LNCaP clone FGC (cell line): ENCODE data around the gene USP36.
A peak's percentile ranks its signal among the peaks of the same experiment; 100 is the strongest.
"Not testable (repeated sequence)": the region's sequence is repeated elsewhere in the genome, so short reads cannot be mapped to it uniquely, and the experiment has no call there.

Experiments used
- DNase-seq: peaks from one replicate; pipeline ENCODE4 v3.0.0-alpha.2; 2011; ENCODE audit warnings: low read depth
- H3K4me3 ChIP-seq: 2 replicates; pipeline ENCODE4 v1.5.1; 2011; ENCODE audit warnings: mild to moderate bottlenecking, low read depth, low read length, control low read depth
- TF ChIP-seq, protein P1 (sequence below): IDR thresholded peaks from 2 replicates; pipeline ENCODE4 v1.5.1; 2012; ENCODE audit warnings: mild to moderate bottlenecking; ENCODE audit not compliant: control insufficient read depth, insufficient read depth; ENCODE audit errors: extremely low read depth

The USP36 gene

DNA sequence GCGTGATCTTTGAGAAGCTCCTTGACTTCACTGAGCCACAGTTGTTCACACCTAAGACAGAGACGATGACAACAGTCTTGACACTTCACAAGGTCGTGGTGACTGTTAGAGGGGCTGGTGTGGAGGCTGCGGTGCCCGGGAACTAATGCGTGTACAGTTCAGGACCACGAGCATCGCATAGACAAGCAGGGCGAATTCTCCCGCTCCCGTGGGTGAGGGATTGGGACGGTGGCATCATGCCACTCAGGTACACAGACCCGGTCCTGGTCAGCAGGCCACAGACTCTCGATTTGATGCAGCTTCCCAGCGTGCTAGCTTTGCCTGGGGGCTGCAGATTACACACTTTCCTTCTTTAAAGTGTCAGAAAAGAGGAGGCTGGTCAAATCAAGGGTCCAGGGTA lies 37.6 kb upstream of the USP36 start:
- no peak for DNase-seq
- H3K4me3 ChIP-seq = no peak overlapping the region
- TF ChIP-seq, protein P1, sequence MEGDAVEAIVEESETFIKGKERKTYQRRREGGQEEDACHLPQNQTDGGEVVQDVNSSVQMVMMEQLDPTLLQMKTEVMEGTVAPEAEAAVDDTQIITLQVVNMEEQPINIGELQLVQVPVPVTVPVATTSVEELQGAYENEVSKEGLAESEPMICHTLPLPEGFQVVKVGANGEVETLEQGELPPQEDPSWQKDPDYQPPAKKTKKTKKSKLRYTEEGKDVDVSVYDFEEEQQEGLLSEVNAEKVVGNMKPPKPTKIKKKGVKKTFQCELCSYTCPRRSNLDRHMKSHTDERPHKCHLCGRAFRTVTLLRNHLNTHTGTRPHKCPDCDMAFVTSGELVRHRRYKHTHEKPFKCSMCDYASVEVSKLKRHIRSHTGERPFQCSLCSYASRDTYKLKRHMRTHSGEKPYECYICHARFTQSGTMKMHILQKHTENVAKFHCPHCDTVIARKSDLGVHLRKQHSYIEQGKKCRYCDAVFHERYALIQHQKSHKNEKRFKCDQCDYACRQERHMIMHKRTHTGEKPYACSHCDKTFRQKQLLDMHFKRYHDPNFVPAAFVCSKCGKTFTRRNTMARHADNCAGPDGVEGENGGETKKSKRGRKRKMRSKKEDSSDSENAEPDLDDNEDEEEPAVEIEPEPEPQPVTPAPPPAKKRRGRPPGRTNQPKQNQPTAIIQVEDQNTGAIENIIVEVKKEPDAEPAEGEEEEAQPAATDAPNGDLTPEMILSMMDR = no peak

DNA sequence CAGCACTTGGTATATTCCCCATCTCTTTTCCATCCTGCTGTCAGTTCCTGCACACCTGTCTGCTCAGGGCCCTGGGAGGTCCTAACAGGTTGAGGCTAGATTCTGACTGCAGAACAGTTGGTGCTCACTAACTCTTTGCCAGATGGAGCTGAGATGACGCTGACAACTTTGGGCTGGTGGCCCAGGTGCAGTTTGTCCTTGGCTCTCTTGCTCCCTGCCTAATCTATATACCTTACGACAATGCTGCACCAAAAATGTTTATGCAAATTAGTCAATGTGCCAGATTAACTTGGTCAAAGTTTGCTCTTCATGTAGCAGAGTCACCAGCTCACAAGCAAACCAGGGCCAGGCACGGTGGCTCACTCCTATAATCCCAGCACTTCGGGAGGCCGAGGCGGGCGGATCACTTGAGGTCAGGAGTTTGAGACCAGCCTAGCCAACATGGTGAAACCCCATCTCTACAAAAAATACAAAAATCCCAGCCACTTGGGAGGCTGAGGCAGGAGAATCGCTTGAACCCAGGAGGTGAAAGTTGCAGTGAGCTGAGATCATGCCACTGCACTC lies 36.4 kb upstream of the USP36 start:
- H3K4me3 ChIP-seq = not testable (repeated sequence)
- DNase-seq = peak; percentile 50

DNA sequence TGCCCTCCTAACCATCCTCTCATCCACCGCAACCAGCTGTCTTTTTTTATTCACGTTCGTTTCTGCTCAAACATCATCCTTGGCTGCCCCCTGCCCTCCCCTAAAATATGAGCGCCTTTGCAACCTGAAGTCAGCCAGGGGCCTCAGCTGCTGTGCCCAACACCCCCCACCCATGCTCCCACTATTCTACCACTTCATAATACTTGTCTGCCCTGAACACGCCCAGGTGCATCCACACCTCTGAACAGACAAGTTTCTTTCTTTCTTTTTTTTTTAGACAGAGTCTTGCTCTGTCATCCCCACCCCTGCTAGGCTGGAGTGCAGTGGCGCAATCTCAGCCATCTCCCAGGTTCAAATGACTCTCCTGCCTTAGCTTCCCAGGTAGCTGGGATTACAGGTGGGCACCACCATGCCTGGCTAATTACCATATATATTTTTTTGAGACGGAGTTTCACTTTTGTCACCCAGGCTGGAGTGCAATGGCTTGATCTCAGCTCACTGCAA lies 35.5 kb upstream of the USP36 start:
- no peak for DNase-seq
- no peak overlapping the region for H3K4me3 ChIP-seq
- TF ChIP-seq, protein P1 = no peak

DNA sequence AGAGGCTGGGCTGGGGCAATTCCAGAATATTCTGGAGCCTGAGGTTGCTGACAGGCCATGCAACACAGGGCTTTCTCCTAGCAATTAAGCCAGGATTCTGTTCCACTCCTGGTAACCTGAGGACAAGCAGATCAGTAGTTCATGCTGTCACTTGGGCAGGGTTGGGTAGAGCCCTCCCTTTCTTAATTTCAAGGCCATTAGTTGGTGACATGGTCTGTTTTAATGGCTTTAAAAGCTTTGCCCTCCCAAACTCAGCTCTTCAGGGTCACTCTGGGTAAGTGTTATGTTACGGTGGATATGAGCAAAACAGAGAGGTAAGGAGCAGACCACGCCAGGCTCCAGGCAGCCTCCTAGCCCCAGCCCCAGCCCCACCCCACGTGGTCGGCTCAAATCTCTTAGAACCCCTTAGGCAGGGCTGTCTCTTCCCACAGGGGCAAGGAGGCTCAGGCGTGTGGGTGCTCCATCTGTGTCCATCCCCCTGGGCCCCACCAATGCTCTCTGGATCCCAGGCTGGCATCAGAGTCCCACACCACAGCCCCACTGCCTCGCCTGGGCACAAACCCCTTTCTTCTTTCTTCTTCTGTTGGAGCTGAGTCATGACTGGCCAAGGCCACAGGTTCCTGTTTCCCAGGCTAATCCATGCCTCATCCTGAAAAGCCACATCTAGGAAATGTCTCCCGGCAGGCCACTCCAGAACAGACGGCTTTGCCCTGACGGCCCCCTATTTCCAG lies 34.9 kb upstream of the USP36 start:
- TF ChIP-seq, protein P1 = no peak
- H3K4me3 ChIP-seq = no peak overlapping the region
- no peak for DNase-seq

DNA sequence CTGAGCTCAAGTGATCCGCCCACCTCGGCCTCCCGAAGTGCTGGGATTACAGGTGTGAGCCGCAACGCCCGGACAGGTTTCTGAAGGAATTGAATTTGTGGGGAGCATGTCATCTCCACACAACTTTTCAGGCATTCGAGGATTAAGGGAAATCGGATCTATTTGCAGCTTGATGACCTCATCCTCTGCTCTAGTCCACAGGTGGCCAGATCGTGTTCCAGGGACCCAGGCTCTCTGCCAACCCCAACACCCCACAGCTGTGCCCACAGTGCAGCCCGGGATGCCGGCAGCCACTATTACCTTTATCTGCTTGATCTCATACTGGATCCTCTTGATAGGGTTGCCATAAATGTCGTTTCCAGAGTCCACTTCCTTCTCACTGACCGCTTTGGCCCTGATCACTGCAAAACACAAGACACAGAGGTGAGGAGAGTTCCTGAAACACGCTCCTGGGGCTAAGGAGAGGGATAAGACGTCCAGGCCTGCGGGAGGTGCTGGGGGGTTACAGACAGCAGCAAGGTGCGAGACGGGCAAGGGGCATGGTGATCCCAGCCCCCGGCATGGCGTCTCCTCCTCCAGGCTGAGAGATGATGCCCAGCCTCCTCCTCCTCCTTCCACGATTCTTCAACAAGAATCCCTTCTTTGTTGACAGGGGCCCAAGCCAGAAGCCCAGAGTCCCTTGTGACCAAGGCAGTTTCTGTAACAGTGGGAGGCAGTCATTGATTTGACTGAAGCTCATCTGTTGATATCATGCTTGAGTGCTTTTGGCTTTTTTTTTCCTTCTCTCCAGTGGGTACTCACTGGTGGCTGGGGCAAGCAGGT lies 33.1 kb upstream of the USP36 start:
- DNase-seq = peak; percentile 92
- no peak overlapping the region for H3K4me3 ChIP-seq
- TF ChIP-seq, protein P1 = no peak

DNA sequence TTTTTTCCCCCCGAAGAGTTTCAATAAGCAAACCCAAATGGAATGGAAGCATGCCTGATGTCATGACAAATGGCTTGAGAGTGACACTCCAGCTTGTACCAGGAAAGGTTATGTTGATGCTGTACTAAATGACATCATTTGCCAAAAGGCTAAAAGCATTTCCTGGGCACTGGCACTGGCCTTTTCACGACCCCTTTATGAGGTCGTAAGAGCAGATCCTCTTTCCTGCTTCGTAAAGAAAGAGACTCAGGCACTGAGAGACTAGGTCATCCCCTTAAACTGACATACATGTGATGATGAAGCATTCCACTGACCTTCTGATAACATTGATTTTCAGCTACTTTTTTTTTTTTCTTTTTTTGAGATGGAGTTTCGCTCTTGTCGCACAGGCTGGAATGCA lies 31.9 kb upstream of the USP36 start:
- no peak for DNase-seq
- TF ChIP-seq, protein P1 = no peak
- no peak overlapping the region for H3K4me3 ChIP-seq

DNA sequence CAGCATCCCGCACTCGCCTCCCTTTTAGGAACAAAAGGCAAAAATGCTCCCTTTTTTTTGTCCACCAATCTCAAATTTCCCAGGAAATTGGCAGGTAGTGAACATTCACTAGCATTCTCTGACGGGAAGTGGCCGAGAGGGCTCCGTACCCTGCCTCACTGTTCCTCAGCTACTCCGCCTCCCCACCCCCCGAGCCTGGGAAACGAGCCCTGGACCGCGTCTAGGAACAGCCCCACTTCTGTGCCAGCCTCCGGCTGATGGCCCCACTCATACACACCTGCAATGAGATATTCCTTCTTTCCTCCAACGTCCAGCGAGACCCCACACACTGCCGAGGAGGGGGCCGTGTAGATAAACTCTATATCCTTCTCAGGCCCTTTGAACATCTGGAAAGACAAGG lies 30.0 kb upstream of the USP36 start:
- DNase-seq = no peak
- TF ChIP-seq, protein P1 = no peak
- H3K4me3 ChIP-seq = no peak overlapping the region
